Activated effector memory CD4-positive, alpha-beta T cell treated with Interleukin-2 at 50 U/mL for 16 hours (primary cell): ENCODE results near the gene ZNF764.
"Not testable (repeated sequence)": the region's sequence is repeated elsewhere in the genome, so short reads cannot be mapped to it uniquely, and the experiment has no call there.

Source experiments
- DNase-seq: peaks from one replicate; pipeline ENCODE4 v3.0.0-alpha.2; 2020

ZNF764 gene

GRCh38 chr16:30557957-30558788 is at the start of gene ZNF764:
Gene ZNF764 (minus strand): TSS chr16:30558374. CDS start chr16:30558182, 192 bp downstream.
- DNase-seq, result peak; percentile 97

DNA sequence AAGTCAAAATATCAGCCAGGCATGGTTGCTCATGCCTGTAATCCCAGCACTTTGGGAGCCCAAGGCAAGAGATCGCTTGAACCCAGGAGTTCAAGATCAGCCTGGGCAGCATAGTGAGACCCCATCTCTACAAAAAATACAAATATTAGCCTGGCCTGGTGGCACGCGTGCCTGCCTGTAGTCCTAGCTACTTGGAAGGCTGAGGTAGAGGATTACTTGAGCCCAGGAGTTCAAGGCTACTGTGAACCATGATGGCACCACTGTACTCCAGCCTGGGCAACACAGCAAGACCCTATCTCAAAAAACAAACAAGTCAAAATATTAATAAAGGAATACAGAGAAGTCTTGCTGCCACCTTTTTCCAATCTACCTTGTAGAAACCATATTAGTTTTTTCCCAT is 47.8 kb upstream of the ZNF764 start:
- no peak for DNase-seq

DNA sequence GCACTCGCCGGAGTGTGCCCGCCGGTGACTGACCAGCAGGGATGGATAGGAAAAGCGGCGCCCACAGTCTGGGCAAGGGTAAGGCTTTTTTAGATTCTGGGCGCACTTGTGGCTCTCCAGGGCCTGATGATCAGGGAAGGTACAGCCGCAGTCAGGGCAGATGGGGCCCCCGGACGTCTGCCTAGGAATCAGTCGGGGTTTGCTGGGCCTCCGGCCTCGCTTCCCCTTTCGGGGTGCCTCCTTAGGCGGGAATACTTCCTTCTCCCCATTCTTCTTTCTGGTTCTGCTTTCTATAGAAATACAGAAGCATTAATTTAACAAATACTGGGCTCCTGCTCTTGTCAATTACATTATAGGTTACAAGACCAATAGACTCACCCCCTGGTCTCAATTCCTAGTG is 47.0 kb upstream of the ZNF764 start:
- DNase-seq, result no peak

DNA sequence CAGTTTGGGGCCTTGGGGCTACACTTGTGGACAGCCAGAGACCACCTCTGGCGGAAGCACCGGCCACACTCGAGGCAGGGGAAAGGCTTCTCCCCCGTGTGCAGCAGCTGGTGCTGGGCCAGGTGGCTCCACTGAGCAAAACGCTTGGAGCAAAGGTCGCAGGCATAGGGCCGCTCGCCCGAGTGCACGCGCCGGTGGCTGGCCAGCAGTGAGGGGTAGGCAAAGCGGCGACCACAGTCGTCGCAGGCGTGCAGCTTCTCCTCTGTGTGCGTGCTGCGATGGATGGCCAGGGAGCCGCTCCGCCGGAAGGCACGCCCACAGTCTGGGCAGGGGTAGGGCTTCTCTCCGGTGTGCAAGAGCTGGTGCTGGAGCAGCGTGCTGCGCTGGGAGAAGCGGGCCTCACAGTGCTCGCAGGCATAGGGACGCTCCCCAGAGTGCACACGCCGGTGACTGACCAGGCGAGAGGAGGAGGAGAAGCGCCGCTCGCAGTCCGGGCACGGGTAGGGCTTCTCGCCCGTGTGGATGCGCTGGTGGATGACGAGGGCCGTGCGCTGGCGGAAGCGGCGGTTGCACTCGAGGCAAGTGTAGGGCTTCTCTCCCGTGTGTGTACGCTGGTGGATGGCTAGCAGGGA is 46.3 kb upstream of the ZNF764 start:
- no peak for DNase-seq

DNA sequence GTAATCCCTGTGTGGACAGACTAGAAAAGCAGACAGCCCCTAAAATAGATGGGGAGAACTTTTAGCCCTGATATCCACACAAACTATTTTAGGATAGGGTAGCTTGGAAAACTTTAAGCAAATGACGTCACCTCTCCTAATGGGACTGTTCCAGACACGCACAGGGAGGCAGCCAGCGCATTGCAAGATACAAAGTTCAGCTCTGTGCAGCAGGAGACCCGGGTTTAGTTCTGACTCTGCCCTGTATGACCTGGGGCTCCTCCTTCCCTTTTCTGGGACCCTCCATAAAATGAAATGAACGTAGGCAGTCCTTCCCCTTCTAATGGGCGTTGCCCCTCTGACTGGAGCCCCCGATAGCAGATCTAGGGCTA is 45.8 kb upstream of the ZNF764 start:
- no peak for DNase-seq

- DNase-seq, result no peak
Observed at GRCh38 chr16:30602616-30603277, 44.6 kb upstream of the ZNF764 start.

DNA sequence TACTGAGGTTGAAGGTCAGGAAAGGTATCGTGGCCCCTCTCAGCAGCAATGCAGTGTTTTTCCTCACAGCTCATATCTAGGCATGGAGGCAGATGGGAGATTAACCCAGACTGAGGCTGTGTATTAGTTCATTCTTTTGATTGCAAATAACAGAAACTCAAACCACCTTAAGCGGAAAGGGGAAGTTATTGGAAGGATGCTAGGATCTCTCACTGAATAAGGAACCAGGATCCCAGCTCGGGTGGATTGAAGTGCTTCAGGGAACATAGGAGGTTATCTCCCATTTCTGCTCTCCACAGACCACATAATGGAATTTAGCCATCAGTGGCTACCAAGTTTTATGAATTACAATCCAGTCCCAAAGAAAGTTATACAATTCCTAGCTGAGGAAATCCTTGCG is 43.8 kb upstream of the ZNF764 start:
- no peak for DNase-seq

DNA sequence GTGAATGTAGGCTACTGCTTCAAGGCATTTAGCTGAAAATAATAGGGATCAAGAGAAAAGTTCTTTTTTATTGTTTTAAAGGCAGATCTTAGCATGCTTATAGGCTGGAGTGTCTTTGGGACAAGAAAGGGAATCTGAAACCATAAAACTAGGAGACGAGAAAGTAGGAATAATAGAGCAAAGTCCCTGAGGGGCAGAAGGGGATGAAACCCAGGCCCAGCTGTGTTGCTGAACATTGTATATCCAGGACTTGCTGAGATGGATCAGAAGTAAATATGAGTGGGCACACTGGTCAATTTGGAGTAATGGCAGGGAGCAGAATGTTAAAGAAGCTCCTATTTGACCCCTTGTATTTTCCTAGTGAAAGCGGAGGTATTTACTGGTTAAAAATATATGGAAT is 42.8 kb upstream of the ZNF764 start:
- DNase-seq, result no peak

DNA sequence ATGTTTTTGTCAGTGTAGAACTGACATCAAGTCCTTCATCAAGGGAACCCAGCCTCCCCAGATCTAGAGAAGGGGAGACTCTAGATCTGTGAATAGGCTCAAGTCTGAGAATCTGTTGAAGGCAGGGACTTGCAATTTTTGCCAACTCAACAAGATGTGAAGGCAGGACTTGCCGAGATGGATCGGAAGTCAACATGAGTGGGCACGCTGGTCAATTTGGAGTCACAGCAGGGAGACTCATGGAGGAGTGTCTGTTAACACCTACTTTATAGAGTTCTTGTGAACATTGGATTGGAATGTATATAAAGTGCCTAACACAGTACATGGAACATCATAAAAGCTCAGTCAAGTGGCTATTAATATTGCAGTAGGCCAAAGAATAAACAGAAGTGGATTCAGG is 42.0 kb upstream of the ZNF764 start:
- no peak for DNase-seq

DNA sequence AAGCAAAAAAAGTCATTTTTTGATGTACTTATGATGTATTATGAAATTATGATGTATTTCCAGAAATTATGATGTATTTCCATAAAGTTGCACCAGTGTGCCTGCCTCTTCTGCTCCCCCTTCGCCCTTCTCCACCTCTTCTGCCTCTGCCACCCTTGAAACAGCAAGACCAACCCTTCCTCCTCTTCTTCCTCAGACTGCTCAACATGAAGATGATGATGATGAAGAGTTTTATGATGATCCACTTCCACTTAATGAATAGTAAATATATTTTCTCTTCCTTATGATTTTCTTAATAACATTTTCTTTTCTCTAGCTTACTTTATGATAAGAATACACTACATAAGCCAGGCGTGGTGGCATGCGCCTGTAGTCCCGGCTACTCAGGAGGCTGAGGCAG is 34.7 kb upstream of the ZNF764 start:
- no peak for DNase-seq

DNA sequence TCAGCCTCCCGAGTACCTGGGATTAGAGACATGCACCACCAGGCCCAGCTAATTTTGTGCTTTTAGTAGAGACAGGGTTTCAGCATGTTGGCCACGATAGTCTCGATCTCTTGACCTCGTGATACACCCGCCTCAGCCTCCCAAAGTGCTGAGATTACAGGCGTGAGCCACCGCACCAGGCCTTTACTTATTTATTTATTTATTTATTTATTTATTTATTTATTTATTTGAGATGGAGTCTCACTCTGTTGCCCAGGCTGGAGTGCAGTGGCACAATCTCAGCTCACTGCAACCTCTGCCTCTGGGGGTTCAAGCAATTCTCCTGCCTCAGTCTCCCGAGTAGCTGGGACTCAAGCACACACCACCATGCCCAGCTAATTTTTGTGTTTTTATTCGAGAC is 32.7 kb upstream of the ZNF764 start:
- DNase-seq, result not testable (repeated sequence)

- DNase-seq, result not testable (repeated sequence)
Observed at GRCh38 chr16:30589582-30589981, 31.4 kb upstream of the ZNF764 start.

DNA sequence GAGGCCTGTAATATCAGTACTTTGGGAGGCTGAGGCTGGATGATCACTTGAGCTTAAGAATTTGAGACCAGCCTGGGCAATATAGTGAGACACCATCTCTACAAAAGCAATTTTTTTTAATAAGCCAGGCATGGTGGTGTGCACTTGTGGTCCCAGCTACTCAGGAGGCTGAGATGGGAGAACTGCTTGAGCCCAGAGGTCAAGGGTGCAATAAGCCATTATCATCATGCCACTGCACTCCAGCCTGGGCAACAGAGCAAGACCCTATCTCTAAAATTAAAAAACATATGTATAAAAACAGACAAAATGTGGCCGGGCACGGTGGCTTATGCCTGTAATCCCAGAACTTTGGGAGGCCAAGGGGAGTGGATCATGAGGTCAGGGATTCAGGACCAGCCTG is 30.5 kb upstream of the ZNF764 start:
- no peak for DNase-seq

GRCh38 chr16:30585400-30586191 is 27.4 kb upstream of the ZNF764 start, which contains the start of gene ZNF785:
Gene ZNF785 (minus strand): TSS chr16:30585697. CDS start chr16:30585611, 86 bp downstream.
- peak; percentile 84 for DNase-seq

DNA sequence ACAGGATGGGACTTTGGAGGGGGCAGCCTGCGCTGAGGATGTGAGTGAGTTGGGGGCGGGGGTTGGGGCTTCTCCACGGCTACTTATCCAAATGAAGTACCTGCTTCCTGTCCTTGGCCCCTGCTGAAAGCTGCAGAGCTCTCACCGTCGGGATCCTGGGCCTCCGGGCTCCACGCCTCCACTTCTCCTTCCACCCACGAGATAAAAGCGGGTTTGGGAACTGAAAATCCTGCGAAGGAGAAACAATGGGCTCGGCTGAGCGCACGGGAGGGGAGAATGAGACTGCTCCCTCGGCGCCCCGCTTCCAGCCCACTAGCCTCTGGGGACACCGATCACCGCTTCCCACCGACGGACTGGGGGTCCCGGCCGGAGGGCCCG is 26.8 kb upstream of the ZNF764 start:
- DNase-seq, result no peak

GRCh38 chr16:30582611-30583340 is 24.6 kb upstream of the ZNF764 start:
- no peak for DNase-seq

DNA sequence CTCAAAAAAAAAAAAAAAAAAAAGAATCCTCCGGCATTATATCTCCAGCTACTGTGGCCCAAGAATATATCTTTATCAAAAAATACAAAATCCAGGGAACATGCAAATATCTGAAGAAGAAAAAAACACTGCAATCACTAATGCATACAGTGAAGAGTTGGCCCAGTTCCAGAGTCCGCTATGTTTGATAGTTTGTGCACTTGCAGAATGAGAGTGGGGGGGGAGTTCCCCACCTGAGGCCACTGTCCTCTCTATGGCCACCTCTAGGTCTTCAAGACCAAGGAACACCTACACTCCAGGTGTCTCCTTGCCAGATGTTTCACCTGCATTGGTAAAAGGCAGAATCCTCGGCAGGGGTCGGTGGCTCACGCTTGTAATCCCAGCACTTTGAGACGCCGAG is 23.3 kb upstream of the ZNF764 start:
- no peak for DNase-seq

DNA sequence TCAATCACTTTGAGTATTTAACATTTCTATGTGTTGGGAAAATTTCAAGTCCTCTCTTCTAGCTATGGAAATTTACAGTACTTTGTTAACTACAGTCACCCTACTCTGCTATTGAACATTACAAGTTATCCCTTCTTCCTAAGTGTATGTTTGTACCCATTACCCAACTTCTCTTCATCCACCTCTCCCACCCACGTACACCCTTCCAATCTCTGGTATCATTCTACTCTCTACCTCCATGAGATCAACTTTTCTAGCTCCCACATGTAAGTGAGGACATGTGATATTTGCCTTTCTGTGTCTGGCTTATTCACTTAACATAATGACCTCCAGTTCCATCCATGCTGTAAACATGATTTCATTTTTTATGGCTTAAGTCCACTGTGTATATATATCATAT is 16.5 kb upstream of the ZNF764 start:
- no peak for DNase-seq

GRCh38 chr16:30571445-30572322 is 13.5 kb upstream of the ZNF764 start, which contains the start of gene ZNF688:
Gene ZNF688 (minus strand): TSS chr16:30571714. CDS start chr16:30571629, 85 bp downstream.
- peak; percentile 91 for DNase-seq

- DNase-seq, result no peak
Observed at GRCh38 chr16:30570636-30571444, 12.7 kb upstream of the ZNF764 start.
